HG03442 (cell line): Measurements from ENCODE around the gene TRIM9.

Source experiments
- ATAC-seq: cut with Tn5 transposase; IDR thresholded peaks from one replicate; pipeline ENCODE4 v1.9.1; 2021; ENCODE audit warnings: mild to moderate bottlenecking, moderate library complexity; ENCODE audit not compliant: unreplicated experiment

The TRIM9 gene

GRCh38 chr14:50937325-50937724 lies 157.6 kb downstream of the TRIM9 start:
- ATAC-seq = no peak

DNA sequence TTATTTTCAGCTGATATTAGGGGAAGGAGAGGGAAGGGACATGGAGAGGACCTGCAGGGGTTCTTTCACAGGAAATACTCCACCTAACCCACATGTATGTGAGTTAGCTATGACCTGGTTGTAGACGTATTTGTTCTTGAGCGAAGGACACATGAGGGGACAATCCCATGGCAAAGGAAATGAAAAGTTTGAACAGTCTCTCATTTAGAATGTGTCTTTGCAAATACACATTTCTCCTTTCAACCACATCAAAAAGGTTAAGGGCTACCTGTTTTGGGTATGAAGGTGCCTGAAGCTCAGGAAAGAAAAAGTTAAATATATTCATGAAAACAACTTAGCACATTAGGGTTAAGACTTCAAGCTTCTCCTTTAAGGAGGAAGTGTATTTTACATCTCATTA lies 158.0 kb downstream of the TRIM9 start:
- no peak for ATAC-seq

GRCh38 chr14:50936016-50936340 lies 158.9 kb downstream of the TRIM9 start:
- no peak for ATAC-seq

GRCh38 chr14:50935126-50936015 lies 159.5 kb downstream of the TRIM9 start:
- no peak for ATAC-seq

- no peak for ATAC-seq
These were observed 162.1 kb downstream of the TRIM9 start for GRCh38 chr14:50932592-50933495.

DNA sequence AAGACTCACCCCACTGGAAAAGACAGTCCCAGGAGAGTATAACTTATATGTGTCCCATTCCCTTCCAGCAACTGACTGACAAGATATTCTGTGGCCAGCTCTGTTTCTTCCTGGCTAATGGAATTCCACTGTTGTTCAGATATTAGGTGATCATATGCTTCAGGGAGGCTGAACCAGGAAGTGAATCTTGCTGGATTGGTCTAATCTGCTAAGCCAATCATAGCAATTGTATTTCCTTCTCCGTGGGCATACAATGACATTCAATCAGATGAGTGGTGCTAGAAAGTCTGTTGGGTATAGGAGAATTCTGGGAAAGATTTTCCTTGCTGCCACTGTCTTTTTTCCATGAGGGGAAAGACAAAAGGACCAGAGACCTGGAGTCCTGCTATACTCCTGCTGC lies 162.7 kb downstream of the TRIM9 start:
- no peak for ATAC-seq

GRCh38 chr14:50931559-50931958 lies 163.3 kb downstream of the TRIM9 start:
- no peak for ATAC-seq

DNA sequence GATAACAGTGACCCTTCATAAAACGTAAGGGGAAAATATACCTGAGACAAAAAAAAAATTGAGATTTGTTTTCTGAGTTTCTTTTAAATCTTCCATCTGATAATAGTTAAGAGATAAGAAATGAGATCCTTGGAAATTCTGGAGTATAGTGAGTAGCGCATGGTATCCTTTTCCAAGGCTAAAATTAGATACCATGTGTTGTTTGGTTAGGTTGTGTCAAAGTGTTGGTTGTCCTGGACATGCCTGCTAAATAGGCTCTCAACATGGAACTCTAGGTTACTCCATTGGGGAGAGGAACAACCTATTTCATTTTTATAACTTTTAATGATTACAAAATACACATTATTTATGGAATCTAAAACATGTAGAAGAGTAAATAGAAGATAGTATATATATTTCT lies 165.4 kb downstream of the TRIM9 start:
- no peak for ATAC-seq

- no peak for ATAC-seq
These were observed 166.8 kb downstream of the TRIM9 start for GRCh38 chr14:50928002-50928635.

- ATAC-seq = no peak
These were observed 168.0 kb downstream of the TRIM9 start for GRCh38 chr14:50926851-50927386.
